Activated T-helper 1 cell treated with anti-CD3 and anti-CD28 coated beads, Interleukin-12 subunit alpha, Interleukin-12 subunit beta, Interleukin-2, Interleukin-4 antibody, amounts not matched to agents 30 ng/mL and 10 ng/mL and 1 ng/mL, durations not matched to agents 14 hours and 24 hours and 36 hours (primary cell): ENCODE measurements around the gene TPSD1. TPM values are rescaled to one million over a fixed set of nuclear protein-coding genes. Genes with fewer than 3 reads are reported as not detected.
"Not testable (repeated sequence)": the region's sequence is repeated elsewhere in the genome, so short reads cannot be mapped to it uniquely, and the experiment has no call there.

Experiments
- DNase-seq: peaks from one replicate; pipeline ENCODE4 v3.0.0; 2021; ENCODE audit warnings: low spot score
- H3K27ac Mint-ChIP-seq: one replicate; pipeline ENCODE4 v1.8.0; 2021; ENCODE audit warnings: mild to moderate bottlenecking, mixed read lengths
- H3K27me3 Mint-ChIP-seq: one replicate; pipeline ENCODE4 v1.8.0; 2022; ENCODE audit warnings: mild to moderate bottlenecking, moderate library complexity, mixed read lengths; ENCODE audit not compliant: insufficient read depth
- H3K36me3 Mint-ChIP-seq: one replicate; pipeline ENCODE4 v1.8.0; 2021; ENCODE audit warnings: low read depth, mixed read lengths
- H3K4me1 Mint-ChIP-seq: one replicate; pipeline ENCODE4 v1.8.0; 2021; ENCODE audit warnings: low read depth, mixed read lengths
- H3K4me3 Mint-ChIP-seq: one replicate; pipeline ENCODE4 v1.8.0; 2021; ENCODE audit warnings: mild to moderate bottlenecking, moderate library complexity, mixed read lengths
- H3K9me3 Mint-ChIP-seq: one replicate; pipeline ENCODE4 v1.8.0; 2021; ENCODE audit warnings: mixed read lengths
- intact Hi-C: fragments of 100-400 bp; cut with micrococcal nuclease; formaldehyde crosslinking; loops from one replicate; pipeline ENCODE4 v1.15.1; 2024
- total RNA-seq: library from RNA; stranded (reverse); gene quantifications from 2 replicates; pipeline ENCODE4 v1.2.3, GENCODE V29; 2022

The TPSD1 gene
- total RNA-seq, 1 donor from 2014 or later: not detected

DNA sequence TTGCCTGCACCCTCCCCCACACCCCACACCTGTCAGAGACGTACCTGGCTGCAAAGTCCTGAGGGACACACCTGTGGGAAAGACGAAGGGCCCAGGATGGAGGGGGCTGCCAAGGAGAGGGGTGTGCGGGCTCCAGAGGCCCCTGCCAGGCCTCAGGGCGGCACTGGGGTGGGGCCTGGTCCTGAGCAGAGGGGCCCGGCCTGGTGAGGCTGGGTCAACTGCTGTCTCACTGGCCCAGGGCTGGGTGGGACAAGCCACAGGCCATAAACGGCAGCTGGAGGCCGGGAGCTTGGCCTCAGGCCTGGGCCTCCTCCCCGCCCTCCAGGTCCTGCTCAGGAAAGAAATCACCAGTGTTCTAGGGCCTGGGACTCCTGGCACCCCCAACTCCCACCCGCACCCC is 31.3 kb upstream of the TPSD1 start:
- no peaks in the 10 kb centered on the region for H3K4me1 Mint-ChIP-seq
- H3K9me3 Mint-ChIP-seq: no peaks in the 10 kb centered on the region
- DNase-seq: no peak
- no peaks in the 10 kb centered on the region for H3K27me3 Mint-ChIP-seq
- no peak overlapping the region for H3K27ac Mint-ChIP-seq
- intact Hi-C loops: no loop called here
- no peak overlapping the region for H3K4me3 Mint-ChIP-seq
- no peaks in the 10 kb centered on the region for H3K36me3 Mint-ChIP-seq

DNA sequence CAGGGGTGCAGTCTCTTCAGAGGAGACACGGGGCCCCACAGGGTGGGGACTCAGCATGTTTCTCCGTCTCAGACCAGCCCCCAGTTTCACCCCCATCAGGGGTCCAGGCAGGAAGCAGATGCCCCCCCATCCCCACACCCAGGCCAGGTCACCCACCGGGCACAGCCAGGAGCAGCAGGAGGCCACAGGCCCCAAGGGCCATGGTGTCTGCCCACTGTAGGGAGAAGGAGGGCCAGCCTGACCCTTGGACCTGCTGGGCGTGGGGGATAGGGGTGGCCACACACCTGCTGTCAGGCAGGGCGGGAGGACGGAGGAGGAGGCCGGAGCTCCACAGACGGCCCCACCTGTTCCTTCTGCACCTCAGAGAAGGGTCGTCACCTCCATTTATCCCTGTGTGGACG is 30.8 kb upstream of the TPSD1 start, which contains the start of gene TPSG1:
TPSG1 (minus strand) TSS at position 218 of the 401 bp plus-strand sequence; CDS start at position 202, 16 bp downstream.
- H3K27ac Mint-ChIP-seq: peak within 1 kb of the TSS; percentile 12
- H3K9me3 Mint-ChIP-seq: no peaks in the 10 kb centered on the region
- no peak for DNase-seq
- H3K36me3 Mint-ChIP-seq: no peaks in the 10 kb centered on the region
- no peaks in the 10 kb centered on the region for H3K27me3 Mint-ChIP-seq
- H3K4me1 Mint-ChIP-seq: no peaks in the 10 kb centered on the region
- no peak within 1 kb of the TSS for H3K4me3 Mint-ChIP-seq
- intact Hi-C loops: no loop called here

- peak overlapping the region; percentile 12 for H3K27ac Mint-ChIP-seq
- intact Hi-C loops: not testable (repeated sequence)
Observed at GRCh38 chr16:1225728-1226311, 30.0 kb upstream of the TPSD1 start.

DNA sequence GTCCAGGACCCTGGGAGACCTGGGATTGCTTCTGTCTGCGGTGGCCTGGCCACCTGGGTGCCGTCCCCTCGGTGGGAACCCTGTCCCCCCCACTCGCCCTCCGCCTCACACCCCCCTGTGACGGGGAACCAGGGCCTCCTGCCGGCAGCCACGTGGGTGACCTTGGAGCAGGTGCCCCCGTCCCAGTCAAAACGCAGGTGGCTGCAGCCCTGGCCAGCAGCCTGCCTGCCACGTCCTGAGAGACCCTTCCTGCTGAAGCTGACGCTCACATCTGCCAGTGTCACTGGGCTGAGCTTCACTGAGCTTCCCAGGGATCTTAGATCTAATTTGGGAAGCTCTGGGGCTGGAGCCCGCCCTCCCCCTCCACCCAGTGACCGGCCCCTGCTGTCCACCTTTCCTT is 29.2 kb upstream of the TPSD1 start:
- H3K36me3 Mint-ChIP-seq, H3K4me3 Mint-ChIP-seq, H3K27me3 Mint-ChIP-seq, H3K27ac Mint-ChIP-seq, H3K9me3 Mint-ChIP-seq, DNase-seq, H3K4me1 Mint-ChIP-seq, intact Hi-C loops: not testable (repeated sequence)

More at GRCh38 chr16:1225728-1226311, 30.0 kb upstream of the TPSD1 start:
- H3K36me3 Mint-ChIP-seq, H3K4me1 Mint-ChIP-seq, H3K4me3 Mint-ChIP-seq, H3K27me3 Mint-ChIP-seq, H3K9me3 Mint-ChIP-seq, DNase-seq: not testable (repeated sequence)

DNA sequence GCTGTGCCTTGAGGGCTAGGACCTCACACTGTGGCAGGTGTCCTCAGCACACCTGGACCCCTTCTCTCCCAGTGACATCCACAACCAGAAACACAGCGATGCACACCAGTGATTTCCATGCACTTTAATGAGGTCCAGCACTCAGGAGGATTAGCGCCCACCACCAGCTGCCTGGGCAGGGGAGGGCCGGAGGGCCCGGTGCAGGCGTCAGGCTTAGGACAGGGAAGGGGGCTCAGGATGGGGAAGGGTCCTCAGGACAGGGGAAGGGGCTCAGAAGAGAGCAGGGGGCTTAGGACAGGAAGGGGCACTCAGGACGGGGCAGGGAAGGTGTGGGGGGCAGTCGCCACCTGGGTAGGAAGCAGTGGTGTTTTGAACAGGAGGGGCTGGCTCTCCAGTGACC is 27.6 kb upstream of the TPSD1 start:
- not testable (repeated sequence) for H3K9me3 Mint-ChIP-seq

GRCh38 chr16:1229476-1229875 is 26.4 kb upstream of the TPSD1 start:
- H3K4me3 Mint-ChIP-seq, H3K36me3 Mint-ChIP-seq, intact Hi-C loops, H3K27me3 Mint-ChIP-seq, H3K4me1 Mint-ChIP-seq, H3K9me3 Mint-ChIP-seq, DNase-seq, H3K27ac Mint-ChIP-seq: not testable (repeated sequence)

More for the DNA sequence above, 27.6 kb upstream of the TPSD1 start:
- H3K27me3 Mint-ChIP-seq, H3K4me3 Mint-ChIP-seq, H3K36me3 Mint-ChIP-seq, H3K27ac Mint-ChIP-seq, intact Hi-C loops, DNase-seq, H3K4me1 Mint-ChIP-seq: not testable (repeated sequence)

- H3K4me1 Mint-ChIP-seq, H3K27me3 Mint-ChIP-seq, H3K4me3 Mint-ChIP-seq, DNase-seq, H3K9me3 Mint-ChIP-seq, H3K27ac Mint-ChIP-seq, H3K36me3 Mint-ChIP-seq, intact Hi-C loops: not testable (repeated sequence)
Observed at GRCh38 chr16:1230084-1230470, 25.8 kb upstream of the TPSD1 start, which contains the start of gene TPSB2. TPSB2 (minus strand) TSS chr16:1230184; CDS start chr16:1229951, 233 bp downstream.

DNA sequence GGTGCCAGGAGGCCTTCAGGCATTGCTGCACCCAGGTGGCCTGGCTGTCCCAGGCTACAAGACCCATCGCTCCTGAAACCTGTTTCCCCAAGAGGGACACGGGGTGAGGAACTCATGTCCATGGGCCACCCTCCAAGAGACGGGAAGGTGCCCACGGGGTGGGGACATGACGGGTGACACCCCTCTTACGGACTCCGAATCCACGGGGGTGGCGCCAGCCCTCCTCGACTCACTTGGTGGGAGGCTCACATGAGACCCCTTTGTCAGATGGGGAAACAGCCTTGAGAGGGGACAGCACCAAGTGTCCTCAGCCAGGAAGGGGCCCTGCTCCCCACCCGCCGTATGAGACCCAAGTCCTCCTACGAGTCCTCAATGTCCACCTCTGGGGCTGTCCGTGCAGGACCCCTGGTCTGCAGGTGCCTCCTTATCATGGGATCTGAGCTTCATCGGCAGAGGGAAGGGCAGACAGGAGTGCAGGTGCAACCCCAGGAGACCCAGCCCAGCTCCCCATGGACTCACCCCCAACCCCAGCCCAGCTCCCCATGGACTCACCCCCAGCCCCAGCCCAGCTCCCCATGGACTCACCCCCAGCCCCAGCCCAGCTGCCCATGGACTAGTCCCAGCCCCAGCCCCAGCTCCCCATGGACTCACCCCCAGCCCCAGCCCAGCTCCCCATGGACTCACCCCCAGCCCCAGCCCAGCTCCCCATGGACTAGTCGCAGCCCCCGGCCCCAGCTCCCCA is 25.2 kb upstream of the TPSD1 start:
- H3K27ac Mint-ChIP-seq, intact Hi-C loops, H3K9me3 Mint-ChIP-seq, H3K4me1 Mint-ChIP-seq, DNase-seq, H3K4me3 Mint-ChIP-seq, H3K27me3 Mint-ChIP-seq, H3K36me3 Mint-ChIP-seq: not testable (repeated sequence)

DNA sequence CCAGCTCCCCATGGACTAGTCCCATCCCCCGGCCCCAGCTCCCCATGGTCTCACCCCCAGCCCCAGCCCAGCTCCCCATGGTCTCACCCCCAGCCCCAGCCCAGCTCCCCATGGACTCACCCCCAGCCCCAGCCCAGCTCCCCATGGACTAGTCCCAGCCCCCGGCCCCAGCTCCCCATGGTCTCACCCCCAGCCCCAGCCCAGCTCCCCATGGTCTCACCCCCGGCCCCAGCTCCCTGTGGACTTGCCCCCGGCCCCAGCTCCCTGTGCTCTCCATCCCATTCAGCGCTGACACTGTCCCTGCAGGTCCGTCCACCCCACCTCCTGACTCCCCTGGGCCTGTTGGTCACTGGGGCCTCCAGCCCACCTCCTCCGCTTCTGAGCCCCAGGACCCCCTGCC is 24.6 kb upstream of the TPSD1 start:
- H3K4me1 Mint-ChIP-seq, H3K4me3 Mint-ChIP-seq, H3K9me3 Mint-ChIP-seq, DNase-seq, H3K27ac Mint-ChIP-seq, intact Hi-C loops, H3K27me3 Mint-ChIP-seq, H3K36me3 Mint-ChIP-seq: not testable (repeated sequence)

DNA sequence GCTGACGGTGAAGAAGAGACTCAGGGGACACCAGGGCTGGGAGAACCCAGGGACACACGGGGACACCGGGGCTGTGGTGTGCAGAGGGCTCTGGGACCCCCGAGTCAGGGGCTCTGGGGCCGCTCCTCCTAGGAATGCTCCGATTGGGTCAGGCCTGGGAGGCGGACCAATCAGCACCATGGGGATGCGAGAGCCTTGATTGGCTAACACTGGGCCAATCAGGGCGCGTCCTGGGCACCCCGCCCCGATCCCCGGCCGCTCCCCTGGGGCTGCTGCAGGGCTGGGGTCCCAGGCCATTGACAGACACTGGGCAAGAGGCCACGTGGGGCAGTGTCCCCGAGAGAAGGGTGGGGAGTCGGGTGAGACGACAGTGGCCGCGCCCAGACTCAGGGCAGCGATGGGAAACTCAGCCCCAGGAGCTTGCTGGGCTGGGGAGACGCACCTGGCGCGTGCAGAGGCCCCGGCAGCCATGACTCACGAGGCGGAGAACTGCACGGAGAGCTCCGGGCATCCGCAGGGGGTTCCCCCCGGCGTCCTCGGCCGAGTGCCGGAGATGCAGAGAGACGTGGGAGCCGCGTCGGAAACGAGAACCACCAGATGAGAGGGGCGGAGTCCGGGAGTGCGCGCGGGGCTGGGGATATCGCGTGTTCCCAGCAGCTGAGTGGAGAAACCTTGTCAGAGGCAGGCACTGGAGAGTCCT is 23.7 kb upstream of the TPSD1 start:
- DNase-seq, H3K27me3 Mint-ChIP-seq, H3K36me3 Mint-ChIP-seq, H3K4me1 Mint-ChIP-seq, H3K4me3 Mint-ChIP-seq, intact Hi-C loops, H3K9me3 Mint-ChIP-seq, H3K27ac Mint-ChIP-seq: not testable (repeated sequence)

DNA sequence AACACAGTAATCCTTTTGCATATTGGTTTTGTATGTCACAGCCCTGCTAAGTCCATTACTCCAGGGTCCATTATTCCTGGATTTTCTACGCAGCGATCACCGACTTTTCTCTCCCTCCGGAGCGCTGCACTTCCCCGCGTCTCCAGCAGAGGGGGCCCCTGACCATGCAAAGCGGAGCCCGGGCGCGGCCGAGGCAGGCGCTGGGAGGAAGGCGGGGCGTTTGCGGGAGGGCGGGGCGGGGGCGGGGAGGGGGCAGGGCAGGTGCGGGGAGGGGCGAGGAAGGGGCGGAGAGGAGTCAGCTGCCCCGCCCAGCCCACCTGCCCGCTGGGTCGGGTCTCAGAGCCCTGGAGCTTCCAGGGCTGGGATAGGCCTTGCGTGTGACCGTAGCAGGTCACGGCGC is 19.2 kb upstream of the TPSD1 start:
- H3K9me3 Mint-ChIP-seq, DNase-seq, H3K36me3 Mint-ChIP-seq, H3K4me1 Mint-ChIP-seq, H3K27me3 Mint-ChIP-seq, H3K27ac Mint-ChIP-seq, intact Hi-C loops, H3K4me3 Mint-ChIP-seq: not testable (repeated sequence)

DNA sequence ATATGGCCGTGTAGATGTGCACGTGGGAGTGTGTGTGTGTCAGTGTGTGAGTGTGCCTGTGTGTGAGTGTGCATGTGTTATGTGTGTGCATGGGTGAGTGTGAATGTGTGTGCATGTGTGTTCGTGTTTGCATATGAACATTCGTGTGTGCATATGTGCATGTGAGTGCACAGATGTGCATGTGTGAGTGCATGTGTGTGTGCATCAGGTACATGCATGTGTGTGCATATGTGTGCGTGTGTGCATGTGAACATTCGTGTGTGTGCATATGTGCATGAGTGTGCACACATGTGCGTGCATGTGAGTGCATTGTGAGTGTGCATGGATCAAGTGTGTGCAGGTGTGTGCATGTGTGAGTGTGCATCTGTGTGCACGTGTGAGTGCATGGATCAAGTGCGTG is 17.9 kb upstream of the TPSD1 start:
- H3K27me3 Mint-ChIP-seq: no peaks in the 10 kb centered on the region
- H3K27ac Mint-ChIP-seq: no peak overlapping the region
- H3K4me1 Mint-ChIP-seq: no peaks in the 10 kb centered on the region
- H3K9me3 Mint-ChIP-seq: no peaks in the 10 kb centered on the region
- intact Hi-C loops: no loop called here
- H3K4me3 Mint-ChIP-seq: no peak overlapping the region
- DNase-seq: no peak
- no peaks in the 10 kb centered on the region for H3K36me3 Mint-ChIP-seq

GRCh38 chr16:1238909-1239308 is 17.0 kb upstream of the TPSD1 start:
- DNase-seq, H3K4me1 Mint-ChIP-seq, H3K36me3 Mint-ChIP-seq, H3K27me3 Mint-ChIP-seq, H3K9me3 Mint-ChIP-seq, H3K27ac Mint-ChIP-seq, intact Hi-C loops, H3K4me3 Mint-ChIP-seq: not testable (repeated sequence)
